Subcutaneous abdominal adipose tissue (tissue), 5 donors: Measurements from ENCODE around the gene SIM1.

Experiments used
- H3K27ac ChIP-seq: one replicate; pipeline ENCODE4 v1.7.0; 2013; ENCODE audit warnings: low read depth, mild to moderate bottlenecking, inconsistent platforms, low read length, moderate library complexity
- H3K27me3 ChIP-seq, 5 donors: one replicate each; pipeline ENCODE4 v1.7.0; 2013; ENCODE audit warnings: low read length in 5 of 5, inconsistent platforms in 1 of 5; ENCODE audit not compliant: control insufficient read depth in 5 of 5, insufficient read depth in 4 of 5
- H3K36me3 ChIP-seq, 5 donors: one replicate each; pipeline ENCODE4 v1.7.0; 2013; ENCODE audit warnings: low read length in 5 of 5; ENCODE audit not compliant: control insufficient read depth in 5 of 5, insufficient read depth in 5 of 5
- H3K4me1 ChIP-seq, 5 donors: one replicate each; pipeline ENCODE4 v1.7.0; 2013; ENCODE audit warnings: low read length in 5 of 5, mild to moderate bottlenecking in 3 of 5, moderate library complexity in 1 of 5; ENCODE audit not compliant: control insufficient read depth in 5 of 5, insufficient read depth in 5 of 5
- H3K4me3 ChIP-seq, 5 donors: one replicate each; pipeline ENCODE4 v1.7.0; 2013; ENCODE audit warnings: low read length in 5 of 5, low read depth in 1 of 5
- H3K9ac ChIP-seq, 5 donors: one replicate each; pipeline ENCODE4 v1.7.0; 2013; ENCODE audit warnings: low read length in 5 of 5, mild to moderate bottlenecking in 4 of 5, moderate library complexity in 3 of 5
- H3K9me3 ChIP-seq, 5 donors: one replicate each; pipeline ENCODE4 v1.7.0; 2013; ENCODE audit warnings: low read length in 5 of 5; ENCODE audit not compliant: control insufficient read depth in 5 of 5
- donor health status: healthy.
- donor health status: healthy.
- donor health status: healthy.
- donor health status: healthy.
- donor health status: healthy.

The SIM1 gene

GRCh38 chr6:100456141-100456907 is 8.4 kb downstream of the SIM1 start:
- Histone ChIP-seq H3K4me3 (no peak overlapping the region), H3K9ac (no peak overlapping the region), H3K27ac (no peak overlapping the region), H3K36me3 (no peaks in the 10 kb centered on the region), H3K27me3 (peaks cover 13 to 77% (median 53%) of the 10 kb centered on the region in 5 donors), H3K4me1 (peaks cover 0 to 44% (median 16%) of the 10 kb centered on the region in 5 donors), H3K9me3 (no peaks in the 10 kb centered on the region)

- Histone ChIP-seq H3K9me3 (no peaks in the 10 kb centered on the region), H3K27me3 (peaks cover 13 to 69% (median 45%) of the 10 kb centered on the region in 5 donors), H3K4me3 (no peak overlapping the region), H3K9ac (no peak overlapping the region), H3K27ac (no peak overlapping the region), H3K36me3 (no peaks in the 10 kb centered on the region), H3K4me1 (peaks cover 0 to 41% (median 12%) of the 10 kb centered on the region in 5 donors)
These were observed 9.2 kb downstream of the SIM1 start for GRCh38 chr6:100455230-100456124.

DNA sequence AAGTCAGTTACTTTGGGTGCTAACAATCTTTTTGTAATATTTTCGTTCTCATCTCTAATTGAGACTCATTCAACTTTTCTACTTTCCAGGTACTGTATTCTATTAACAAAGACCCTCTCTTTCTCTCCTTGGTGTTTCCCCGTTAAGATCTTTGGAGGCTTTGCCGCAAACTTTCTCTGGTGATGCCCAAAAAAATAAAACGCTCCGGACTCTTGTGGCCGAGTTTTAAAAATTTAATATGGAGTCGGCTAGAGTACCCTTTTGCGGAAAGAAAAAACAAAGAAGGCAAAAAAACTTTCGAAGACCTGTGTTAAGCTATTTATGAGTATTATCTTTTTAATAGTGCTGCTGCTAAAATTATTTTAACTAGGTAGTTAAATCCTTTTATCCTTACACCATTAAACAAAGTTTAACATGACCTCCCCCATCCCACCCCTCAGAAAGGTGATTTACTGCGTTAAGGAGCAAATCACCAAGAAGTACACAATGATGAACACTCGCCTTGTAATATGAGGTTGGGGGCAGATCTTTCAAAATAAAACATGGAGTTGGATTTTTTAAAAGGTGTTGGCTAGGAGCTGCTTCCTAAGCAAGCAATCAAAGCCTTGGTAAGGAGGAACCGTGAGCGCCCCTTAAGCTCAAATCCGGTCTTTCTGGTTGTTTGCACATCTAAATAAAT is 10.0 kb downstream of the SIM1 start:
- no peak overlapping the region for H3K27ac ChIP-seq
- H3K27me3 ChIP-seq, result peaks cover 13 to 66% (median 45%) of the 10 kb centered on the region in 5 donors
- peaks cover 0 to 41% (median 12%) of the 10 kb centered on the region in 5 donors for H3K4me1 ChIP-seq
- H3K4me3 ChIP-seq, result no peak overlapping the region
- peaks cover 0 to 4% (median 0%) of the 10 kb centered on the region in 5 donors for H3K36me3 ChIP-seq
- H3K9ac ChIP-seq, result no peak overlapping the region
- H3K9me3 ChIP-seq, result no peaks in the 10 kb centered on the region

DNA sequence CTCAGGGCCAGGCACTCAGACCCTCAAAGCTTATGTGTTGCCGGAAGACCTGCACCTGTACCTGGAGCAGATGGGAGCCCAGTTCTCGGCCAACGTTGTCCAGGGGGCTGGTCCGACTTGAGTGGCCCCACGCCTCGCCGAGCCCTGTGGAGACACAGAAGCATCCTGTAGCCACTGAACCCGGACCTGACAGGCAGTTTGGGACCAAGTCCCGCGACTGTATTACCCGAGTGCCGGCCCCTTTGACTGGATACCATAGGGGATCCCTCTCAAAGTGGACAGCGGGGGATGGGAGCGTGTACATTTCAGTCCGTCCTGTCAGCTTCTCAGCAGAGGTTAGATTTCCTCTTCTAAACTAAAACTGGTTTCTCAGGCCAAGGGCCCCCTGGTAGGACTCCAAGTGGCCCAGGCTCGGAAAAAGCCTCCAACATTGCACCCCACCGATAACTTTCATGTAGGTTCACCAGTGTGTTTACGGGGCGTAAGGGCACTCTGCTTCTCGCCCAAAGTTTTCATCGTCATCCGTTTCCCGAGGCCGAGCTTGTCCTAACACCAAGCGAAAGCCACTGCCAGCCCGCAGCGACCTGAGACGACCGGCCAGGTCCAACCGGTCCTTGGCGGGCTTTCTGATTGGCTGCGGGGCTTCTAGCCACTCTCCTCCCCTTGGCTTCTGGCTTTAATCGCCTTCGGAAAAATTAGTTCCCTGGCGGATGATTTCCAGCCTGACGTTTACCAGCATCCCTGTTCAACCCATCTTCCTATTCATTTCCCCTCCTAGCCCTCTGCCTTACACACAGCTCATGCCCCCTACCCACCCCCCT is 10.8 kb downstream of the SIM1 start:
- Histone ChIP-seq H3K27me3 (peaks cover 13 to 69% (median 51%) of the 10 kb centered on the region in 5 donors), H3K4me1 (peaks cover 0 to 41% (median 12%) of the 10 kb centered on the region in 5 donors), H3K9me3 (no peaks in the 10 kb centered on the region), H3K27ac (no peak overlapping the region), H3K9ac (no peak overlapping the region), H3K36me3 (peaks cover 0 to 12% (median 7%) of the 10 kb centered on the region in 5 donors), H3K4me3 (no peak overlapping the region)

GRCh38 chr6:100452998-100453397 is 11.7 kb downstream of the SIM1 start:
- Histone ChIP-seq H3K27me3 (peaks cover 7 to 70% (median 53%) of the 10 kb centered on the region in 5 donors), H3K9ac (no peak overlapping the region), H3K36me3 (peaks cover 0 to 21% (median 14%) of the 10 kb centered on the region in 5 donors), H3K27ac (no peak overlapping the region), H3K9me3 (no peaks in the 10 kb centered on the region), H3K4me1 (peaks cover 0 to 32% (median 12%) of the 10 kb centered on the region in 5 donors), H3K4me3 (no peak overlapping the region)

DNA sequence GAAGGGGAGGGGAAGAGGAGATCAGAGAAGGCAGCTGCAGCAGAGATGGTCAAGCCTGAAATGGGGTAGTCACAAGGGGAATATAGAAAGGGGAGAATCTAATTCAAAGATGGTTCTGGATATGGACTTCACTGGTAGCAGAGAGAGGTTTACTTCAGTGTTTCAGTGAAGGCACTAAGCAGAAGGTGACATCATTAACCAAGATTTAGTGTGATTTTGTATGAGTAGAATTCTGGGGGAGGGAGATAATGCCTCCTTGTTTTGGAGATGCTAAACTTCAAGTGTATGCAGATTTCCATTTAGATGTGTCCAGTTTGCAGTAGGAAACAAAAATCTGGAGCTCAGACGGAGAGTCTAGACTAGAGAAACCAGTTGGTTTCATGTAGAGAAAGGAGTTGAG is 13.1 kb downstream of the SIM1 start:
- no peak overlapping the region for H3K4me3 ChIP-seq
- H3K9me3 ChIP-seq, result no peaks in the 10 kb centered on the region
- peaks cover 2 to 36% (median 18%) of the 10 kb centered on the region in 5 donors for H3K4me1 ChIP-seq
- no peak overlapping the region for H3K9ac ChIP-seq
- peaks cover 0 to 72% (median 53%) of the 10 kb centered on the region in 5 donors for H3K27me3 ChIP-seq
- H3K27ac ChIP-seq, result no peak overlapping the region
- peaks cover 0 to 29% (median 21%) of the 10 kb centered on the region in 5 donors for H3K36me3 ChIP-seq

- peaks cover 0 to 69% (median 36%) of the 10 kb centered on the region in 5 donors for H3K27me3 ChIP-seq
- no peak overlapping the region for H3K4me3 ChIP-seq
- peaks cover 2 to 29% (median 20%) of the 10 kb centered on the region in 5 donors for H3K4me1 ChIP-seq
- no peak overlapping the region for H3K27ac ChIP-seq
- no peaks in the 10 kb centered on the region for H3K9me3 ChIP-seq
- peaks cover 0 to 29% (median 21%) of the 10 kb centered on the region in 5 donors for H3K36me3 ChIP-seq
- no peak overlapping the region for H3K9ac ChIP-seq
These were observed 15.5 kb downstream of the SIM1 start for GRCh38 chr6:100449239-100449691.

GRCh38 chr6:100447900-100448748 is 16.6 kb downstream of the SIM1 start:
- H3K4me1 ChIP-seq, result peaks cover 2 to 20% (median 15%) of the 10 kb centered on the region in 5 donors
- no peak overlapping the region for H3K4me3 ChIP-seq
- H3K27me3 ChIP-seq, result peaks cover 0 to 60% (median 30%) of the 10 kb centered on the region in 5 donors
- H3K36me3 ChIP-seq, result peaks cover 0 to 29% (median 21%) of the 10 kb centered on the region in 5 donors
- no peak overlapping the region for H3K9ac ChIP-seq
- H3K9me3 ChIP-seq, result no peaks in the 10 kb centered on the region
- no peak overlapping the region for H3K27ac ChIP-seq
